Naive B cell (primary cell): ENCODE results near the gene ADAMTS20. TPM values are rescaled to one million over a fixed set of nuclear protein-coding genes. Genes with fewer than 3 reads are reported as not detected.

Experiments used
- ATAC-seq, 2 donors: fragments of 150-1000 bp; cut with Tn5 transposase; 2 replicates each; pipeline ENCODE4 v1.10.0; 2021; ENCODE audit warnings: low read depth in 2 of 2, mild to moderate bottlenecking in 2 of 2, moderate library complexity in 2 of 2
- DNase-seq: peaks from one replicate; pipeline ENCODE4 v3.0.0; 2022
- H3K27ac Mint-ChIP-seq, 6 donors: one replicate each; pipeline ENCODE4 v1.8.0; 2020 to 2022; ENCODE audit warnings: mild to moderate bottlenecking in 6 of 6, mixed read lengths in 6 of 6, moderate library complexity in 5 of 6, inconsistent platforms in 2 of 6
- H3K27me3 Mint-ChIP-seq, 3 donors: one replicate each; pipeline ENCODE4 v1.8.0; 2021 to 2022; ENCODE audit warnings: mixed read lengths in 3 of 3, mild to moderate bottlenecking in 1 of 3
- H3K36me3 Mint-ChIP-seq, 2 donors: one replicate each; pipeline ENCODE4 v1.8.0; 2020 to 2022; ENCODE audit warnings: mixed read lengths in 2 of 2, inconsistent platforms in 1 of 2, mild to moderate bottlenecking in 1 of 2
- H3K4me1 Mint-ChIP-seq, 3 donors: one replicate each; pipeline ENCODE4 v1.8.0; 2020 to 2022; ENCODE audit warnings: mixed read lengths in 3 of 3, inconsistent platforms in 1 of 3, mild to moderate bottlenecking in 1 of 3, moderate library complexity in 1 of 3
- H3K4me3 Mint-ChIP-seq, 8 donors: one replicate each; pipeline ENCODE4 v1.8.0; 2020 to 2022; ENCODE audit warnings: mild to moderate bottlenecking in 8 of 8, mixed read lengths in 8 of 8, moderate library complexity in 8 of 8, inconsistent platforms in 2 of 8
- H3K9me3 Mint-ChIP-seq, 7 donors: one replicate each; pipeline ENCODE4 v1.8.0; 2020 to 2022; ENCODE audit warnings: mixed read lengths in 7 of 7, mild to moderate bottlenecking in 5 of 7, inconsistent platforms in 2 of 7, moderate library complexity in 1 of 7
- polyA plus RNA-seq, 6 donors: library from polyadenylated mRNA; unstranded; fragments of 300-500 nt; fragmentation: Illumina TruSeq; gene quantifications; one replicate each; pipeline ENCODE4 v1.2.3, GENCODE V29; 2021; ENCODE audit warnings: low read depth in 6 of 6

Gene ADAMTS20
- polyA plus RNA-seq, 6 donors from 2014 or later: not detected

DNA sequence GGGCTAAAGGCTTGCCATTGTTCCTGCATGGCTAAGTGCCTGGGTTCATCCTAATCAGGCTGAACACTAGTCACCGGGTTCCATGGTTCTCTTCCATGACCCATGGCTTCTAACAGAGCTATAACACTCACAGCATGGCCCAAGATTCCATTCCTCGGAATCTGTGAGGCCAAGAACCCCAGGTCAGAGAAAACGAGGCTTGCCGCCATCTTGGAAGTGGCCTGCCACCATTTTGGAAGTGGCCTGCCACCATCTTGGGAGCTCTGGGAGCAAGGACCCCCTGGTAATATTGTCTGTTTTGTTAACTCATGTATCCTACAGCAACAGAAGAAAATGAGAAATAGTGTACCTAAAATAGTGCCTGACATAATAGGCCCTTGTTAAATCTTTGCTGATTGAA lies 92.7 kb downstream of the ADAMTS20 start:
- Mint-ChIP-seq H3K27me3 (no peaks in the 10 kb centered on the region), H3K9me3 (peaks cover 2 to 17% (median 10%) of the 10 kb centered on the region in 7 donors), H3K4me3 (no peak overlapping the region), H3K27ac (peak overlapping the region in 1 of 6 donors; percentile 54), H3K36me3 (no peaks in the 10 kb centered on the region), H3K4me1 (no peaks in the 10 kb centered on the region)
- DNase-seq (no peak), ATAC-seq (no peak)

DNA sequence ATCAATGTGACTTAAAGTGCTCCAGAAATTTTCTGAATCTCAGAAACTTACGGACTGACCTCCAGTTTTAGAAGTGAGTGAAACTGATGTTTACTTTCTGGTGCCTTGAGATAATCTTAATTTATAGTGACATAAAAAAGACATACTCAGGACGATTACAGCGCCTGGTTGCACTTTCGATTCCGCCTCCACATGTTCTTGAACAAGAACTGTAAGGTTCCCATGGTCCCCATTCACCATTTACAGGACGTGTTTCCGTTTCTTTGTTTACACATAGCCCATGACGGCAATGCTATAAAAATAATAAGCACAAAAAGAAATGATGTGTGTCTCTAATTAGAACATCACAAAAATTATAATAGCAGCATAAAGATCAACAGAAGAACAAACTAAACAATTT lies 98.2 kb downstream of the ADAMTS20 start:
- Mint-ChIP-seq H3K27me3 (no peaks in the 10 kb centered on the region), H3K4me1 (no peaks in the 10 kb centered on the region), H3K4me3 (no peak overlapping the region), H3K27ac (no peak overlapping the region), H3K9me3 (peaks cover 2 to 17% (median 9%) of the 10 kb centered on the region in 7 donors), H3K36me3 (no peaks in the 10 kb centered on the region)
- ATAC-seq (no peak), DNase-seq (no peak)

DNA sequence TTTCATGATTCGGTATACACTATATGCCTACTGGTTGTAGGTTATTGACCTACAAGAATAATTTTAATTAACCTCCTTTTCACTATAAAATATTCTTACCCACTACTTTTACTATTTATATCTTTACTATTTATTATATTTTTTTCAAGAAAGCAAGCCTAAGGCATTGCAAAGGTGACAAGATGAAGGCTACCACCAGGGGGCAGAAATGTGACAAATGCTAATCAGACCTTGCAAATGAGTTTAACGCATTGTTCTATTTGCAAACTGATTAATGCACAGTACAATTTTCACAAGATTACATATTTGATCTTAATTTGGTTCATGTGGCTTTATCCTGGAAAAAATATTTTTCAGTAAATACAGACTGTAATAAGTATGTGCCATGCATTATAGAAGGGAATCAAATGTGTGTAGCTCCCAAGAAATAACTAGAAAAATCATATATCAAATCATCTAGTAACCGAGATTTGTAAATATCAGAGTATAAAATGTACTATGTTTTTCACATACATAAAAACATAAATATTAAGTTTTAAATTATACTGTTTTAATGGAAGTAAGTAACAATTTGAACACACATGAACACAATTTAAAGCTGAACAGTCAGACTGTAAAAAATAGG lies 107.0 kb downstream of the ADAMTS20 start:
- Mint-ChIP-seq H3K4me1 (no peaks in the 10 kb centered on the region), H3K9me3 (peaks cover 0 to 5% (median 0%) of the 10 kb centered on the region in 7 donors), H3K36me3 (no peaks in the 10 kb centered on the region), H3K27me3 (peaks cover 0 to 4% (median 0%) of the 10 kb centered on the region in 3 donors), H3K27ac (no peak overlapping the region), H3K4me3 (no peak overlapping the region)
- DNase-seq (peak; percentile 18), ATAC-seq (peak in 1 of 2 donors; percentile 28)

DNA sequence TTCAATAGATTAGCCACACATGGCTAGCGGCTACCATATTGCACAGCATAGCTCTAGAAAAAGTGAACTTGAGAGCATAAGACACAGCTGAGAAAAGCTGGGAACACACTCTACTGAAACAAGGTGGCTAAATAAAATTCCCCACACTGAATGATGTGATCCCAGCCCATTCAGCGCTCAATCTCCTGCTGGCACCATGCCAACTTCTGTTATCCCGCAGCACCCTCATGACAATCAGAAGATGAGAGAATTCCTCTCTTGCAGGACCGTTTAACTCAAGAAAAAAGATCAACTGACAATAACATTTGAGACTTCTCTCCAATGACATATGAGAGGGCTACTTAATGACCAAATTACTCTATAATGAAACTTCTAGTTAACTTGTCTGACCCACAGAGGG lies 115.4 kb downstream of the ADAMTS20 start:
- no peaks in the 10 kb centered on the region for H3K4me1 Mint-ChIP-seq
- ATAC-seq: no peak
- H3K36me3 Mint-ChIP-seq: no peaks in the 10 kb centered on the region
- no peak overlapping the region for H3K4me3 Mint-ChIP-seq
- H3K27ac Mint-ChIP-seq: no peak overlapping the region
- no peaks in the 10 kb centered on the region for H3K27me3 Mint-ChIP-seq
- no peak for DNase-seq
- no peaks in the 10 kb centered on the region for H3K9me3 Mint-ChIP-seq

DNA sequence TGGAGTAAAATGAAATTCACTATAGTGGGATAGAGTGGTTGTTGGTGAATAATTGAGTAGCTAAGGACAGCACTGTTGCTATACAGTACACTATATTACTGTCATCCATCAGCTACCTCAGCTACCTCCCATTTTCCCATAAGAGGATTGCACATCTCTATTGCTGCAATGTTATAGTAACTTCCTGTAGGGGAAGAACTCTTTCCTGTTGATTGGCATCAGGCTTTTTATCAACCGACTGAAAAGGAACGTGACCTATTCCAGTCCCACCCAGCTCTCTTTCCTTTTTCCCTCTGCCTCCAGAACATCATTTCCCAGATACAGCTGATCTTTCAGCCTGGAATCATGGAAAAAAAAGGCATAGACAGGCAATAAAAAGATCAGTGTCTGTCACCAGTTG lies 117.4 kb downstream of the ADAMTS20 start:
- Mint-ChIP-seq H3K27ac (peak overlapping the region in 1 of 6 donors; percentile 28), H3K4me3 (no peak overlapping the region), H3K36me3 (no peaks in the 10 kb centered on the region), H3K4me1 (no peaks in the 10 kb centered on the region), H3K27me3 (no peaks in the 10 kb centered on the region), H3K9me3 (no peaks in the 10 kb centered on the region)
- DNase-seq (no peak), ATAC-seq (no peak)

DNA sequence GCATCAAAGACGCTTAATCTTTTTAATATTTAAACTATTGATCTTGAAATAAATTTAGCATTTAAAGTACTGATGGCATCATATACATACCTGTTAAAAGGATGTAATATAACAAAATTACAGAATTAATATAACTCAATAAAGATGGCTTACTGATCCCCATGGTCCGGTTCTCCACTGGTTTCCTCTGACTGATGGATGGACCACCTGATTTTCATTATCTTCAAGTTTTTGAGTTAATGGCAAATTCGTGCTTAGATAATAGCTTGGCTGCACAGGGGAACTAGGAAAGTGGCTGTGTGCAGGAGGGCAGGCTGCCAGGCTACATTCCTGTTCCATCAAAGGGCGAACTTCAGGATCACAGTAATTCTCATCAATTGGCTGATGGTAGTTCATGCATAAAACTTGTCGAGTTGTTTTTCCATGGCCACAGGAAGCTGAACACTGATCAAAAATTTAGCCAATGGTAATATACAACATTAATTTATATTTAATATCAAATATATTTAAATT lies 123.9 kb downstream of the ADAMTS20 start:
- ATAC-seq (no peak), DNase-seq (no peak)
- Mint-ChIP-seq H3K4me3 (no peak overlapping the region), H3K36me3 (no peaks in the 10 kb centered on the region), H3K27me3 (no peaks in the 10 kb centered on the region), H3K27ac (no peak overlapping the region), H3K4me1 (no peaks in the 10 kb centered on the region), H3K9me3 (no peaks in the 10 kb centered on the region)

DNA sequence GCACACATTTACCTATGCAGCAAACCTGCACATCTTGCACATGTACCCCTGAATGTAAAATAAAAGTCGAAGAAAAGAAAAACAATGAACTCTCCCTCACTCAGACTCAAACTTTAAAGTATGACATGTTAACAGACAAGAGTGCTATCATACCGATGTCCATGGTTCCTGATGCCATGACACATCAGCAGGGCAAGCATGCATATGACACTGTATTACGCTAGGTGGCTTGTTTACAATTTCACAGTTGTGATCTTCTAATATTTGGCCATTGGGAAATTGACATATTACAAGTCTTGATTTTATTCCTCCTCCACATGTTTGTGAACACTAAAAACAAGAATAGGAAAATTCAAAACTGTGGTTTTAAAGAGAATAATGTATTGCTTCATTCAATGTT lies 126.6 kb downstream of the ADAMTS20 start:
- Mint-ChIP-seq H3K4me1 (no peaks in the 10 kb centered on the region), H3K9me3 (no peaks in the 10 kb centered on the region), H3K27ac (no peak overlapping the region), H3K36me3 (no peaks in the 10 kb centered on the region), H3K27me3 (no peaks in the 10 kb centered on the region), H3K4me3 (no peak overlapping the region)
- DNase-seq: no peak
- no peak for ATAC-seq

DNA sequence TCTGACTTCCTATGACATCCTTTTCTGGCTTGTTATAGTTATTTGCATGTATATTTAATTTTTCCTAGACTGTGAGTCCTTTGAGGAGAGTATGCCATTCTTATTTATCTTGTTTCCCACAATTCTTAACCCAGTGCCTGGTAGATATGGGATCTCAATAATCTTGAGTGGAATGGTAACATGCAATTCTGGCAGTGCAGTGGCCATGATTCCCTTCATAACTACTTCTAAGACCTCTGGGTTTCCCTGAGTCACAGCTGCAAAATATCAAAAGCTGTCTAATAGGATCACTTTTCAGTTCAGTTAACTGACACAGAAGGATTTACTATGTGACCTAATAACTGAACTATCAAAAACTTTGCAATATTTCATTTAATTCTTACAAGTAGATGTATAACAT lies 135.0 kb downstream of the ADAMTS20 start:
- Mint-ChIP-seq H3K4me3 (no peak overlapping the region), H3K4me1 (no peaks in the 10 kb centered on the region), H3K36me3 (no peaks in the 10 kb centered on the region), H3K27me3 (no peaks in the 10 kb centered on the region), H3K27ac (peak overlapping the region in 1 of 6 donors; percentile 11), H3K9me3 (peaks cover 0 to 6% (median 0%) of the 10 kb centered on the region in 7 donors)
- no peak for DNase-seq
- no peak for ATAC-seq

DNA sequence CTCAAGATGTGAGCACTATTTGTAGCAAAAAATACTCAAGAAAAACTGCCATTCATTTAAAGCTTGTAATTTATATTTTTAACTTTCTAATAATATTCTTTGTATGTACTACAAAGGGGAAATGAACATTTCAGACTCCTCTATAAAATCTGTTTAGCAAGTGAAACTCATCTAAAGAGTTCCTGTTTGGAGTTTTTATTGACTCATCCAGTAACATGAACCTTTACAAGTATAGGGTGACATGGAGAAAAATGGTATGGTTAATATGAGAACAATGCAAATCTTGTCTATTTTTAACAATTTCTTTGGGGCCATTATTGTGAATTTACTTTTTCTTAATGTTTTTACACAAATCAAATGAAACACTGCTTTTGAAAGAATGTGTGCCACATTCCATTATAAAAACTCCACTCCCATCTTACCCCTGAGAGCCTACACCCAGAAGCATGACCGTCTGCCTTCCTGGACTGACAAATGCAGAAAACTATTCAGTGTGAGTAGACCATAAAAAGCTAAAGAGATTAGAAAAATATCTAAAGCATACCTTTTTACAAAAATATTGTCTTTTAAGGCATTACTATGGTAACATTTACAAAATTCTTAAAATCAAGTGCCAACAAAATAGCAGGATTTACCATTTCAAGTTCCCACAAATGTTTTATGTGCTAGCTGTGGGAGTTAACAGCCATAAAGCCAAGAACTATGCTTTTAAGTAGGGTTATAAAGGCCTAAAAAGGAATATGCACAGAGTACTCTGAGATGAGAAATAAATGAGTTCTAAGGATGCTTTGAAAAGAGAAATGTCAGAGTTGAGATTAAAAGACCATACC lies 144.0 kb downstream of the ADAMTS20 start:
- DNase-seq (no peak), ATAC-seq (no peak)
- Mint-ChIP-seq H3K4me1 (no peaks in the 10 kb centered on the region), H3K27ac (no peak overlapping the region), H3K9me3 (peaks cover 0 to 2% (median 0%) of the 10 kb centered on the region in 7 donors), H3K36me3 (no peaks in the 10 kb centered on the region), H3K27me3 (no peaks in the 10 kb centered on the region), H3K4me3 (no peak overlapping the region)

DNA sequence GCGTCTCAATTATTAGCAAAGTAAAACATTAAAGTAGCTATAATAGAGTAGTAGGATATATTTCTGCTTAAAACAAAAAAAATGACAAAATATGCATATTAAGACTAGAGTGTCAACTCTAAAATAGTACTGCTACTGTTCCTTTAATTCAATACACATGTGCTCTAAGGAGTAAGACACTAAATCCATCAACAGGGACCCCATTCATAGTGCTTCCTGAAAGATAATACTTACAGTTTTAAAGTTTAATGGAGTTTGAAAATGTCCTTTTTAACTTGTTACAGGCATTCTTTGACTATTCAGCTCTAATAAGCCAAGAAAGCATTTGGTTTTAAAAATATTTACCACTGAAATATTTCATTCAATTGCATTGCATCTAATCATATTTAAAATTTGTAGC lies 145.2 kb downstream of the ADAMTS20 start:
- H3K4me3 Mint-ChIP-seq: no peak overlapping the region
- ATAC-seq (no peak), DNase-seq (no peak)
- H3K27ac Mint-ChIP-seq: no peak overlapping the region
- H3K9me3 Mint-ChIP-seq: peaks cover 0 to 2% (median 0%) of the 10 kb centered on the region in 7 donors
- H3K27me3 Mint-ChIP-seq: no peaks in the 10 kb centered on the region
- H3K4me1 Mint-ChIP-seq: no peaks in the 10 kb centered on the region
- no peaks in the 10 kb centered on the region for H3K36me3 Mint-ChIP-seq

DNA sequence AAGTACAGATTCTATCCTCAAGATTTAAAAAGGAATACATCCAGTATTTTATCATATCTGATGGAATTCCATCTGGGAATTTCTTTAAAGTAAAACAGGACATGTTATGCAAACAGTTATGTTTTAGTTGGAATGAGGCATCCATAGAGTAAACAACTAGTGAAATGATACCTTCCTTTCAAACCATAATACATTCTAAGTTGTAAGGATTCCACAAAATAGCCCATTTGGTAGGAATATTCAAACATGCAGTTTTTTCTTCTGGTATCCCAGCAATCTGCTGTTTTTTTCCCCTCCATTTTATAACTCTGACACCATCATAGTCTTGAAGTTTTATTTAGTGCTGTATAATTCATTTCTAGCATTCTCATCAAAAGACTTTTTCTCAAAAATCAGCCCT lies 149.6 kb downstream of the ADAMTS20 start:
- ATAC-seq (no peak), DNase-seq (no peak)
- no peaks in the 10 kb centered on the region for H3K36me3 Mint-ChIP-seq
- H3K4me3 Mint-ChIP-seq: no peak overlapping the region
- H3K27me3 Mint-ChIP-seq: no peaks in the 10 kb centered on the region
- H3K9me3 Mint-ChIP-seq: no peaks in the 10 kb centered on the region
- H3K4me1 Mint-ChIP-seq: no peaks in the 10 kb centered on the region
- H3K27ac Mint-ChIP-seq: no peak overlapping the region

DNA sequence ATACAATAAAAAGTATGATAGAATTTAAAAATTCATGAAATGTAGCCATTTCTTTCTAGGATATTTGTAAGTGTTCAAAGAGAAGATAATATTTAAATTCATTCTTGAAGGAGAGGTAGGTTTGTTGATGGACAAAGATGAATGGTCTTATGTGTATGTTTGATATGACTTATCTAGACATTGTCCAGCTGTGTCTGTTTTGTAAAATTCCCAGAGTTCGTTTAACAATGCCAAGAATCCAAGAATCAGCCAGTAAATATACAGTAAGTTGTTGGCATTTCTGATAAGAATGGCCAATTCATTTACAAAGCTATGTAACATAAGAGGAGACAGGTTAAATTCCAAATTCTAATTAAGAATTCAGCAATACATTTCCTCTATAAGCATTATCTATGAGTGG lies 150.9 kb downstream of the ADAMTS20 start:
- Mint-ChIP-seq H3K36me3 (no peaks in the 10 kb centered on the region), H3K4me3 (no peak overlapping the region), H3K27me3 (no peaks in the 10 kb centered on the region), H3K4me1 (no peaks in the 10 kb centered on the region), H3K27ac (no peak overlapping the region), H3K9me3 (no peaks in the 10 kb centered on the region)
- ATAC-seq (no peak), DNase-seq (no peak)

DNA sequence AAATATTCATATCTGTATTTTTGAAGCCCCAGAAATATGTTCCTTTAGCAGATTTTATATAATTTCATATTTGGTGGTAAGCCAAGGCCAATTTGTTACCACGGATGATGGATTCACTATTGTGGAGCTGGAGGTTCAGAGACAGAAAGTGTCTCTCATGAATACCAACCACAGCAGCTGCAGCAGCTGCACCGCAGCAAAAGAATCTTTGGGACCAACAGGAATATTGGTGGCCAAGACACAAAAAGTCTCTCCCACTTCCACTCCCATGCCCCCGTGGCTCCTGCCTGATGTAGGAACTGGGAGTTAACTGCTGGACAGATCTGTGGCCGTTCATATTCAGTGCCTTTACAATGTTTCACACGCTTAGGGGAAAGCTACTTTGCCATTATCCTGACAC lies 155.3 kb downstream of the ADAMTS20 start:
- no peaks in the 10 kb centered on the region for H3K4me1 Mint-ChIP-seq
- H3K4me3 Mint-ChIP-seq: no peak overlapping the region
- no peaks in the 10 kb centered on the region for H3K36me3 Mint-ChIP-seq
- no peak overlapping the region for H3K27ac Mint-ChIP-seq
- DNase-seq (no peak), ATAC-seq (no peak)
- peaks cover 0 to 5% (median 0%) of the 10 kb centered on the region in 3 donors for H3K27me3 Mint-ChIP-seq
- H3K9me3 Mint-ChIP-seq: no peaks in the 10 kb centered on the region

DNA sequence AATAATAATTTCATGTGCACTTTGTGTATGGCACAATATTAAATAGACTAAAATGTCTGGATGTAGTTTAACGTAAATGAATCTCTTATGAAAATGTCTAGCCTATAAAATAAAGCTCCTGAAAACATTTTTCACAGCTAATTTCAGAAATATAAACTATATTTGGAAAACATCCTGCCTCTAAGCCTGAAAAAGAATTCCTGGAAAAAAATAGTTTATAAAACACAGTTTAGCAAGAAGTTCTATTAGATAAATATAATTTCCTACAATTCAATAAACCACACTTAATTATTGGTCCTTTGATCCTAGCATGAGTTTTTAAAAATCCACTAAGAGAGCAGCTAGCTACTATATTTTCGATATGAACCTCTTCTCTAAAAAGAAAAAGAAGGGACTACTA lies 159.9 kb downstream of the ADAMTS20 start:
- ATAC-seq (no peak), DNase-seq (no peak)
- Mint-ChIP-seq H3K4me1 (no peaks in the 10 kb centered on the region), H3K36me3 (no peaks in the 10 kb centered on the region), H3K27me3 (peaks cover 0 to 5% (median 0%) of the 10 kb centered on the region in 3 donors), H3K9me3 (peaks cover 0 to 17% (median 4%) of the 10 kb centered on the region in 7 donors), H3K27ac (no peak overlapping the region), H3K4me3 (no peak overlapping the region)
